ENCODE measurements around the gene MVD.
A peak's percentile ranks its signal among the peaks of the same experiment; 100 is the strongest.

MVD gene

DNA sequence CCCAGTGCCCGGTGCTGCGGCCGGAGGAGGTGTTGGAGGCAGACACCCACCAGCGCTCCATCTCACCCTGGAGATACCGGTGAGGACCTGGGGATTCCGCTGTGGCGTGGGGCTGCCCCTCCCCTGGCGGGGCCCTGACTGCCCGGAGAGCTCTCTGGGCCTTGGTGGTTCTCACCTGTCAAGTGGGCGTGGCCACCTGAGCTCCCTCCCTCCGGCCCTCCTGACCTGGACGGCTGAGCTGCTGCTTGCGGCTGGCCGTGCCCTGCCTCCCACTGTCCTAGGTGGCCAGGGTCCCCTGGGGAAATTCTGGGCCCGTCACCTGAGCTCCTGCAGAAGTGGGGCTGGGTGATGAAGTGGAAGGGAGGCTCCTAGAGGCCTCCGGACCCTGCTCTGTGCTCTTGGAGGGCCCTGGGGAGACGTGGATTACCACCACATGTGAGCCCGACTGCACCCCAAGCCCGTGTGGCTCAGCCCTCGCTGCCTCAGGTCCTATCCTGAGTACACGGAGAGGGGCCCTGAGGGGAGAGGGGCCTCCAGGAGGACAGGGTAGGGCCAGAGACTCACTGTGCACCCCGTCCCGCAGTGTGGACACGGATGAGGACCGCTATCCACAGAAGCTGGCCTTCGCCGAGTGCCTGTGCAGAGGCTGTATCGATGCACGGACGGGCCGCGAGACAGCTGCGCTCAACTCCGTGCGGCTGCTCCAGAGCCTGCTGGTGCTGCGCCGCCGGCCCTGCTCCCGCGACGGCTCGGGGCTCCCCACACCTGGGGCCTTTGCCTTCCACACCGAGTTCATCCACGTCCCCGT, 23.5 kb downstream of the MVD start:
- no peak for DNase-seq

DNA sequence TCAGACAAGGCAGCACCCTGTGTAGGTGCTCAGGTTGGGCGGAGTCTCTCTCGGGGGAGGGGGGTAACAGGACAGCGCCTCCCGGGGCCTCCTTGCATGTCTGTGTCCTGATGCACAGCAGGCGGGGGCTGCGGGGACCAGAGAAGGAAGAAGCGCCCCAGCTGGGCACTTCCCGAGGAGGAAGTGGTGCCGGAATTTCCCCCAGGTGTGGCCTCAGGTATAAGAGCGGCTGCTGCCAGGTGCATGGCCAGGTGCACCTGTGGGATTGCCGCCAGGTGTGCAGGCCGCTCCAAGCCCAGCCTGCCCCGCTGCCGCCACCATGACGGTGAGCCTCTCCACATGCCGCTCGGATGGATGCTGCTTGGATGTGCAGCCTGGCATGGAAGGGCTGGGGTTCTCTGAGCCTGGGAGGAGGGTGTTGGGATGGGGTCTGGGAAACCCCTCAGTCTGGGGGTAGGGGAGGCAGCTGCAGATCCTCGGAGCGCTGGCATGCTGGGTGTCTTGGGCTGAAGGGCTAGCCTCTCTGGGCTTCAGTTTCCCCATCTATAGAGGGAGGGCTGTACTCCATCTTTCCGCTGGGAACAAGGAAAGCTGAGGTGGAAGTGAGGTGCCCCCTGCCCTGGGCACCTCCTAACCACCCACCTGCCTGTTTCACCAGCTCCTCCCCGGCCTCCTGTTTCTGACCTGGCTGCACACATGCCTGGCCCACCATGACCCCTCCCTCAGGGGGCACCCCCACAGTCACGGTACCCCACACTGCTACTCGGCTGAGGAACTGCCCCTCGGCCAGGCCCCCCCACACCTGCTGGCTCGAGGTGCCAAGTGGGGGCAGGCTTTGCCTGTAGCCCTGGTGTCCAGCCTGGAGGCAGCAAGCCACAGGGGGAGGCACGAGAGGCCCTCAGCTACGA, 24.3 kb downstream of the MVD start, which contains the start of gene IL17C:
Gene IL17C (plus strand): TSS at position 250 of the 908 bp plus-strand sequence. CDS start 70 bp downstream, at position 320.
- no peak for DNase-seq

DNA sequence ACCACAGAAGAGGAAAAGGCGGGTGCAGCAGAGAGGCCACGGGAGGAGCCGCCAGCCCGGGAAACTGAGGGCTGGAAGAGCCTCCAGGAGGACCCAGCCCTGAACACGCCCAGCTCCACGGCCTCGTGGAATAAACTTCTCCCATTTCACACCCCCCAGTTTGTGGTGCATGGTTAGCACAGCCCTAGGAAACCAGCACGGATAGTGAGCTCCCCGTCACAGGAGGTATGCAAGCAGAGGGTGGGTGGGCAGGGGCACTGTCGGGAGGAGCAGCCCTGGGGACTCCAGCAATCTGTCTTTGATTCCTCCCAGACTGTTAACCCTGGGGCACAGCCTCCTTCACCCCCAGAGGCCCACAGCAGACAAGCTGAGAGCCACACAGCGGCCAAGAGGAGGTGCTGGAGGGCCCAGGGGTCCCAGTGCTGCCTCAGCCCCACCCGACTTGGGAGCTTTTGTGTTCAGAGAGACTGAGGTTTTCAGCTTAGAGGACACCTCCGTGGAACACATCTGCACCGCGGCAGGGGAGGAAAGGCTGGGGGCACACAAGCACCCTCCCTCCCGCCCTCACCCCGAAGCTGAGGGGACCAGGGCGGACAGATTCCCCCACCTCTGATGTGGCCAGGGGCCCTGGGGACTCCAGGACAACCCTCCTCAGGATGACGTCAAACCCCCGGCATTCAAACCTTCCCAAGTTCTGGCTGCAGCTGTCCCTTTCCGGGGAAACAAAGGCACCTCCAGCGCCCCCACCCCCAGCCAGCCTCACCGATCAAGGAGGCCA, 26.2 kb downstream of the MVD start:
- DNase-seq = no peak

DNA sequence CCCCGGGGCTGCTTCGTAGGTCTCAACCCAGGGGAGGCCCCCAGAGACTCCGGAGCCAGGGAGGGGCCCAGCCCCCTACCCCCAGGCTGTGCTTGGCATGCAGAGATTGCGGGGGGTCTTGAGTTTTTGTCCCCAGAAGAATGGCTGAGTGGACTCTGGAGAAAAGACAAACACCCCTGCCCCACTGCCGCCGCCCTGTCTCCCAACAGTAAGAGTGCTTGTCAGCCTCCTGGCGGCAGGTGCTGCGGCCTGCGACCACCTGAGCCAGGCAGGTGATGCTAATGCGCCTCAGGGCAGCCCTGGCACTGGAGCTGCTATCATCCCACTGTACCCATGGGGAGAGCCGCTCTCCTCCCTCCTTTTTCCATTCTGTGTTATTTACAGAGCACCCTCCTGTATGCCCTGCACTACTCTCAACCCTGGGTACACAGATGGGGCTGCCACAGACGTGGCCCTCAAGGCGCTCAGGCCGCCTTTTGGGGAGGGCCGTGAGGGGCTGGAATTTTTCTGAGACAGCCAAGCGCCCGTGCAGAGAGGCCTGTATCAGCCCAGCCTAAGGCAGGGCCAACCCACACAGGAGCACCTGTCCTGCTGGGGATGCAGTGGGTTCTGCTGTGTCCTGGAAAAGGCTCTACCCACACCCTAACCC, 27.1 kb downstream of the MVD start:
- DNase-seq = no peak

DNA sequence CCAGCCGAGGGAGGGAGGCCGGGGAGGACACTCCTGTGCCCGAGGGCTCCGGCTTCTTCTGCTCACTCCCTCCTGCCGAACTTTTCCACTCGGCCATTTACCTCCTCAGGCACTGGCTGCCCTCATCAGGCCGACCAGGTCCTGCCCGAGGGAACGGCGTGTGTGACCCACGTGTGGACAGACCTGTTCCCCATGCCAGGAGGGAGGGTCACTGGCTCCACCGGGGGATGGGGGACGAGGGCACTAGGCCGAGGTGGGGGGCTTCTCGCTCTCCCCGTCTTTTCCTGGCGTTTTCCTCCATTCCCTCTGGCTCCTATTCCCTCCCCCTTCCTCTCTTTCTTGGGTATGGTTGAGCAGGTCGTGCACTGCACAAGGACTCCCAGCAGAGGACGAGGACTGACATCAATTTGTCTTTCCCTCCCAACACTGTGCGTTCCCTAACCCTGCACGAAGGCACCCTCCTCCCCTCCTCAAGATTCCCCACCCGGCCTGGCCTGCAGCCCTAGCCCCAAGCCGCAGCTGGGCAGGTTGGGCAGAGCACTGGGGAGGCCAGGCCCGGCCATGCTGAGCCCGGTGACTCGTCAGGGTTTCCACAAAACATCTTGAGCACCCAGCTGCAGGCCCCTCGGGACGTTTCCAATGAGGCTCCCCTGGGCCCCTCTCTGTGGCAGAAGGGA, 27.8 kb downstream of the MVD start:
- DNase-seq = no peak

DNA sequence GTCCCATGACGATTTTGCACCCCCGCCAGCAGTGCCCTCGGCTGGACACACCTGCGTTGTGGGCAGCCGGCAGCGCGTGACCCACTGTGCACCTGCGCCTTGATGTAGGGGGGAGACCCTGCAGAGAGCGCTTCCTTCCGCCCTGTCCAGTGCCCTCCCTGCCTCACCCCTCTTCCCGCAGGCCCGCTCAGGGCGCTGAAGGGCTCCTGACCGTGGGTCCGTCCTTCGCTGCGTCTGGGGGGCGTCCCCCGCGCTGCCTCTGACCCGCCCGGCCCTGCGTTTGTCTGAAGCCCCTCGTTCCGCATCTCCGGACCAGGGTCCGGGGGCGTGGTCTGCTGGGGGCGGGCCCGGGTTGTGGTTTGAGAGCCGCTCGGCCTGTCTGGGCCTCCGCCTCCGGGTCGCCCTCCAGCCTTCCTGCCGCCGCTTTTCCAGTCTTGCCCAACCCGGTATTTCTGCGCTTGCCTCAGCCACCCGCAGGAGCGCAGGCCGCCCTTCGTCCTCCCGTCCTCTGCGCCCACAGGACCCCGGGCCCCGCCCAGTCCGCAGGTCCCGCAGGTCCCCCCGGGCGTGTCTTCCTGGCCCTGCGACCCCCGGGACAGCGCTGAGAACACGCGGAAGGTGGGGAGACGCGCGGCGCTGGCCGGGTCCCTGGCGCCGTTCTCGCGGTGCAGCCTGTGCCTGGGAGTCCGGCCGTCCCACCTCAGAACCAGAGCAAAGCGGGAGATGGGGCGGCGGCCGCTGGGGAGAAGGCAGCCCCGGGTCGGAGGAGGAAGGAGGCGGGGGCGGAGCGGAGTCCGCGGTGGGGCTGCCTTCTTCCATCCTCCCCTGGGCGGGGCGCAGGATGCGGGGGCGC, 28.5 kb downstream of the MVD start:
- DNase-seq = peak; percentile 77

DNA sequence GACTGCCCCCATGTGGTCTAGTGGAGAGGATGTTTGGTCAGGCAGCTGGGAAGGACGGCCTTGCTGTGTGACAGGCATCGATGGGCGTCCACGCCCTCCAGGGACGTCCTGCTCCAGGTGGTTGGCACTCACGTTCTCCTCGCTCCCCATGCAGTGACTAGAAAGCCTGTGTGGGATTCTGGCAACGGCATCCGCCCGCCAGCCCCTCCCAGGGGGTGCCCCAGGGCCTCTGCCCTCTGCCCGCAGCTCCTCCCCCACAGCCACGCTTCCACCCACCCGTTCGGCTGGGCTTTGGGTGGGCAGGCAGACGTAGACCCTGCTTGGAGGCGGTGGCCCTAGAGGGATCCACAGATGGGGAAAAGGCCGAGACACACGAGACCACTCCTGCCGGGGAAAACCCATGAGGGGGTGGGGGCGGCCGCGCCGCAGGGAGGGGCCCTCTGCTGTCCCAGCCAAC, 29.2 kb downstream of the MVD start:
- peak; percentile 76 for DNase-seq

DNA sequence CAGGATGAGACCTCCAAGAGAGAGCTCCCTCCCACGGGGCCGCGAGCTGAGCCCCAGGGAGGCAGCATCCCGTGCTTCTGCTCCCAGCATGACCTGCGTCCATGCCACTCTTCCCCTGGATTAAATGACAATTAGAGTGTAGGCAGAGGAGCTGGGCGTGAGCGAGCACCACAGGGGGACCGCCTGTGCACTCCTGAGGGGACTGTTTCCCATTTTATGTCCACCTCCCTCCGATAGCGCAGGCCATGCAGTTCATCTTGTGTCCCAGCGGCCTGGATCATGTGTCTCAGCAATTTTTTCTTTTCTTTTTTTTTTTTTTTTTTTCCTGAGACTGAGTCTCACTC, 30.3 kb downstream of the MVD start:
- DNase-seq = no peak

DNA sequence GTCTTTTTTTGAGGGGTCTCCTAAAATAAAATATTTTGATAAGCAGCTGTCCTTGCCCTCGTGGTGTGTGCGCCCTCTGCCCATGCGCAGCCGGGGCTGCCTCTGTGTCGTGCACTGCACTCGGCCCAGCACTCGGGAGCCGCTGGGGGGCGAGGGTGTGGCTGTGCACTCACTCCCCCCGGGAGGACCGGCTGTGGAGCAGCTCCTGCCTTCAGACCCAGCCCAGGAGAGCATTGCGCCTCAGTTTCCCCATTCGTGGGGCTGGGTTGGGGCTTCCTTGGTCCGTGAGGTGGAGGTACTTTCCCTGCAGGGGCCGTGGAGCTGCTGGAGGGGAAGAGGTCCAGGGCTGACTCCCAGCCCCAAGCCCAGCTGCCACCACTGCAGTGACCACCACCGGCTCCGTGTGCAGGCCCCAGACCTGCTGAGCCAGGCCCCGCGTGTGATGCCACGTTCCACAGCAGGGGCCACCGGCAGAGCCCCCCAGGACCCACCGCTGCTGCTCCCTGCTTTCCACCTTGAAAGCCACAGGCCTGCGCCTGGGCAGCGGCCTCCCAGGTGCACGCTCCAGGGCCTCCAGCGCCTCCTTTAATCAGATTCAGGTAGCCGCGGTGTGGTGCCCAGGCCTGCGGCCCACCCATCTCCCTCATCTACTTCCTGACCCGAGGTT, 30.8 kb downstream of the MVD start:
- no peak for DNase-seq

DNA sequence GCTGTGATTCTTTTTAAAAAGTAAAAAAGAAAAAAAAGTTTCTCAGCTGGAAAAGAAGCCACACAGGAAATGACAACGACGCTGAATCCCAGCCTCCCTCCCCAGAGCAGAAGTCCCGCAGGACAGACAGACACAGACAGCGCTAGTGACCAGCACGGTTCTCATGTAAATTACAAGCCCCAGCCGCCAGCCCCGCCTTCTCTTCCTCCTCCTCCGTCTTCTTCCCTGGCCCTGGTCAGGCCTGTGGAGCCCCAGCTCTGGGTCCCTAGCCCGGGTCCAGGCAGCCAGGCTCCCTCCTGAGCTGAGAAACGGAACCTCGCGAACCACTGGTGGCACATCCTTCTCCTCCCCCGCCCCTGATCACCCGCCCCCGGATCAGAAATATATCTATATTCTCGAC, 31.5 kb downstream of the MVD start:
- no peak for DNase-seq

DNA sequence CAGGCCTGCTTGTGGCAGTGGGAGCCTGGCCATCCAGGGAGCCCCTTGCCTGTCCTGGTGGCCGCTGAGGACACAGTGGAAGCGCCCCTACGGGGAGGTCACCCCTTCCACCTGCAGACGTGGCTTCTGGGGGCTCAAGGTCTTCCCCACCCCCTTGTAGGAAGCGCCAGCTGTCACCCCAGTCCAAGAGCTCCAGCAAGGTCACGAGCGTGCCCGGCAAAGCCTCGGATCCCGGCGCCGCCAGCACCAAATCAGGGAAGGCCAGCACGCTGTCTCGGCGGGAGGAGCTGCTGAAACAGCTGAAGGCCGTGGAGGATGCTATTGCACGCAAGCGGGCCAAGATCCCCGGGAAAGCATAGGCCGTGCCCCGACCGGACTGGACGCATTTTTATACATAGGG, 31.9 kb downstream of the MVD start:
- DNase-seq = no peak

DNA sequence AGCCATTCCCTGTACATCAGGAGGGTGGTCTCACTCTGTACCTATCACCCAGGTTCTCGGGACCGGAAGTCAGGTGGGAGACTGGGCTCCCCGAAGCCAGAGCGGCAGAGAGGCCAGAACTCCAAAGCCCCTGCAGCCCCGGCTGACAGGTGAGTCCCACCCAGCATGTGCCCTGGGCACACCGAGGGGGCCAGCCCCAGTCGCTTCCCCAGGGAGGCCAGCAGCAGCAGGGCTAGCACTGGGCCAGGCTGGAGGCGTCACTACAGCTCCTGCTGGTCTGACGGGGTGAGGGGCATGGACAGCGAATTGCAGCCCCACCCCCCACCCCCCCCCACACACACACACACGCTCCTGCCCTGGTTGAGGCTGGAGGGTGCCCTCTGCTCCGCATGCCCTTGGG, 32.5 kb downstream of the MVD start:
- no peak for DNase-seq

DNA sequence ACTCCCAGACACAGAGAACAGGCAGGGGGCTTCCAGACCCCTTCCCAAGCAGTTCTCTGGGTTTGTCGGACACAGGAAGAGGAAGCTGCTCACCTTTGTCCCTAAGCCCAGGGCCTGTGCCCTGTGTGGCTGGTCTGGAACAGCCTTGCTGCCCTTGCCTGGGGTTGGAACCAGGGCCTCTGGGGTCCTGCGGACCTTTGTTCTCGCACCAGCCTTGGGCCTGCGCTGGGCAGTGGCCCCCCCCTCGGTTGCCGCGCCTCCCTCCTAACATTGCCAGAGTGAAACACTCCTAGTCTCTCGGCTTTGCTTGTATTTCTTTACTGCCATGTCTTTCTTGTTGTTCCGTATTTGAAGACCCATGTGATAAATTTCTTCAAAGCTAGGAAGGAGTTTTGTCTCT, 33.1 kb downstream of the MVD start:
- DNase-seq = no peak

DNA sequence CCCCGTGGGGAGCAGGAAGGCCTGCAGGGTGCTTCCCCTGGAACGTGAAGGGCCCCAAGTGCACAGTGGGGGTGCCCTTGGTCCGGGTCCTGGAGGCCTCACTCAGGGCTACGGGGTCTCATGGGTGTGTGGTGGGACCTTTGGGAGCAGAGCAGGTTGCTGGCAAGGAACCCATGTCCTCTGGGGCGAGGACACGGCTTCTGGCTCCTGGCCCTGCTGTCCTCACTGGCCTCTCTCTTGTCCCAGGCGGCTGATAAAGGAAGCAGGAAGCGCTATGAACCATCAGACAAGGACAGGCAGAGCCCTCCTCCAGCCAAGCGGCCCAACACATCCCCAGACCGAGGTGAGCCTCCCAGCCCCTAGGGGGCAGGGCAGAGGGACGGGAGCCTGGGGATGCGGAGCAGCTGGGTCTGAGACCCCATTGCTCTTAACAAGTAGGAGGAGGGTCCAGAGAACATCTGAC, 34.3 kb downstream of the MVD start:
- no peak for DNase-seq

DNA sequence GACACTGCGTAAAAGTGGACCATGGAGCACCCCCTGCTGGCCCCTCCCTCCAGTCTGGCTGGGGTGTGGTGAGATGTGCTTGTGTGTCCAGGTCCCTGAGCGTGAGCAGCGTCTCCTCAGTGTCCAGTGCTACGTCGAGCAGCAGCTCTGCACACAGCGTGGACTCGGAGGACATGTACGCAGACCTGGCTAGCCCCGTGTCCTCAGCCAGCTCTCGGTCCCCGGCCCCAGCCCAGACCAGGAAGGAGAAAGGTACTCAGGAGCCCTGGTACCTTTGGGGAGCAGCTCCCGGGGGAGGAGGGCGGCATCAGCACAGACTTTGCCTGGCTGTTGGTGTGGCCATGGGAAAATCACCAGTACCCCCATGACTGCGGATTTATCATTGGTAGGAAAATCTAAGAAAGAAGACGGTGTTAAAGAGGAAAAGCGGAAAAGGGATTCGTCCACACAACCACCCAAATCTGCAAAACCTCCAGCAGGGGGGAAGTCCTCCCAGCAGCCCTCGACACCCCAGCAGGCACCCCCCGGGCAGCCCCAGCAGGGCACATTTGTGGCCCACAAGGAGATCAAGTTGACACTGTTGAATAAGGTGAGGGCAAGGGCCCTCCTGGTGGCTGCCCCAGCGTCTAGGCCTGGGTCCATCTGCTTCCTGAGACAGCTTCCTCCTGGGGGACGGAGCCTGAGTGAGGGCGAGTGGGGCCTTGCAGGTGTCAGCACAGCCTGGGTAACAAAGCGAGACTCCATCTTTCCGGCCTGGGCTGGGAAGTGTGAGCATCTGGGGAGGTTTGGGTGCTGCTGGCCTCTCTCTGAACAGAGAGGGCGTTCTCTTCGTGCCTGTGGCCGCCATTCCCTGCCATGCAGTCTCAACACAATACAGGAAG, 35.1 kb downstream of the MVD start:
- no peak for DNase-seq

DNA sequence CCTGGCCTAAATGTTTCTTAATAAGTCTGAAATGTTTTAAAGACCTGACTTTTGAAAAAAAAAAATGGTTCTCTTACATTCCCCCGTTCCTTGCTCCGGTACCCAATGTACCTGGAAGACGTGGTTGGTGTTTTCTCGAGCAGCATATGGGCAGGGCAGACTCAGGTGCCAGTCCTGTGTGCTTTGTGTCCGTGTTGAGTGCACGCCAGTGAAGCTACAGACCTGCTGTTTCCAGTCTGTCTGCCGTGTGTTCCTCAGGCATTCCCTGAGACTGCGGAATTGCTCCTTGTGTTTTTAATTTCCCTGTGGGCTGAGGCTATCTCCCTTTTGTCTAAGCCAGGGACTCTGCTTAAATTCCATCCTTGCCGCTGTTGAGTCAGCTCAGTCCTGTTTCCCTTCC, 36.2 kb downstream of the MVD start:
- no peak for DNase-seq

DNA sequence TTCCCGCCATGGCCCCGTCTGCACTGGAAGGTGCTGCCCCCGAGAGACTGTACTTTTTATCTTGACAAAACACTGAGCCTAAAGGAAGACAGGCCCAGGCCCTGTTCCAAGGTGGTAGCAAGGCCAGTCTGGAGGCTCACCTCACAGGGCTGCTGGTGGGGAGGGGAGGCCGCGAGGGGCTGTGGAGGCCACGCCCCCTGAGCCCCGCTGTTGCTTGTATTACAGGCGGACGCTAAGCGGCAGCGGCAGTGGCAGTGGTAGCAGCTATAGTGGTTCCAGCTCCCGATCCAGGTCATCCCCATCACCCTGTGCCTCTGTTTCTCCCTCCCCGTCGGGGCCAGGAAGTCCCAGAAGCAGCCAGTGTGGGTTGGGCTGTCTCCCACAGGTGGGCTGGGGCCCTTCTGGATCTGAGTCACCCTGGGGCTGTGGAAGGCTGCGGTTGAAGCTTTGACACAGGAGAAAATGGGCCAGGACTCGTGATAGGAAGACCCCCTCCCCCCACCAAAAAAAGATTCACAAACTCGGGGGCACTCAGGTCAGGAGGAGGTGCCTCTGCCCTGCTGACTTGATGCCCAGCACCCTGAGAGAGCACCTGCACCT, 37.8 kb downstream of the MVD start:
- DNase-seq = no peak

DNA sequence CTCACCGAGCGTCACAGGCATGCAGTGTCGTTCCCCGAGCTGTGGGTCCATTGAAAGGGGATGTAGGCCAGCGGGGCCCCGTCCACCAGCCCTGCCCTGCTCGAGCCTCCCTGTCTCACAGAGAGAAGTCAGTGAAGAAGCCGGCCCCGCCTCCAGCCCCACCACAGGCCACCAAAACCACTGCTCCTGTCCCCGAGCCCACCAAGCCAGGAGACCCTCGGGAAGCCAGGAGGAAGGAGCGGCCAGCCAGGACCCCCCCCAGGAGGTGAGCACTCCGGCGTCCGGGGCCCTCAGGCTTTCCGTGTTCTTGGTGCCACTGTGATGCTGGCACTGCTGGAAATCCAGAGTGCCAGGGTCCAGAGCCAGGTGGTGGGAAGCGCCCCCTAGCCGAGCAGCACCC, 38.4 kb downstream of the MVD start:
- DNase-seq = no peak

DNA sequence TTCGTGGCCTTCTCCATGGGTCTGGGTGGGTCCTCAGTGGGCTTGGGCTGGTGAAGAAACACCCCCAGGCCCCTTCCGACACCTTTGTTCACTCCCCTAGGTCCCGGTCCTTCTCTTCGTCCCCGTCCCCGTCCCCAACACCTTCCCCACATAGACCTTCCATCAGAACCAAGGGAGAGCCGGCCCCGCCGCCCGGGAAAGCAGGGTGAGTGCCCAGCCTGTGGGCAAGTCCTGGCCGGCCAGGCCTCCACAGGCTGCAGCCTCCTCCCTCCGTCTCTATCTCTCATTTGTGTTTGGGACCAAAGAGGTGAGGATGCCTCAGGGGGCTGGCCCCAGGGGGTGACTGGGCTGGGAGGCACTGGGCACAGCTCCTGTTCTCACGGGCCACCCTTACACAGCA, 39.0 kb downstream of the MVD start:
- no peak for DNase-seq

Data from activated CD8-positive, alpha-beta memory T cell treated with anti-CD3 and anti-CD28 coated beads, Interleukin-2, amount 50 U/mL, for 48 hours (primary cell).